NCI-H1694 treated with DMSO at 0.1 percent for 48 hours (cell line): ENCODE data around the gene MYO18A.

Experiments
- DNase-seq: peaks from one replicate; lab custom pipeline; 2025; lab: John Stamatoyannopoulos, UW

The MYO18A gene

DNA sequence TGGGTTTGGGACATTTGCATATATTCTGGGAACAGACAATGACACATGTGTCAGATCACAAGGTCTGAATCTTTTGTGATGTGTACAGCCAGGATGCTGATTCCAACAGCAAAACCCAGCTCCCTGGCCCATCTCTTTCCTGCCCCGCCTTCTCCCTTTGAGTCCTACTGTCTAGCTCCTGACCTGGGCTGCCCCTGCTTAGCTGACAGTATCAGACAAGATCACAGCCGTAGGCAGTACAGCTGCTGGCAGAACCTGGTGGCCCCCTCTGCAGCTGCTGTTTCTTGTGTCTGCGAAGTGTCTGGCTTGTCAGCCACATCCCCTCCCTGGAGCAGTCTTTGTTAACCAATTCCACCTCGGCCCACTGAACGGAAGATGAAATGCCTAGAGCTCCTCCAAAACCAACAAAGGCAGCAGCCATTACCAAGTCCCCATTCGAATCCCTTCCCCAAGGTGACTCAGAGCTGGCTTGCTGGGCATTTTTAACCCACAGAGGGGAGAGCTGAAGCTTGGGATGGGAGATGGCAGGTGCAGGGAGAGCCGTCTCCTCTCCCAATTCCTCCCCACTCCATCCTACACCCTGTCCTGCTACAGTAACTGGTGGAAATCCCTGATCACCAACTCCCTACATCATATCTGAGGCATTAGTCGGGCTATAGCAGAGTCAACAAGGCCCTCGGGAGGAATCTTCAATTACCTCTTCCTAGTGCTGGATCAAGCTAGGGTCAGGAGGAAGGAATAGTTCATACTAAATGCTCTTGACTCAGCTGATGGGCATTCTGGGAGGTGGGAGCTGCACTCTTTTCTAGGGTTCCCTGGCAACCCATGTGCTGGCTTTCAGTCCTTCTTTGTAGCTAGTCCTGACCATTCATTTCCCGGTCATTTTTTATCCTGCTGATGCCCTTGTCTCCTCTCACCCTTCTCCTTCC lies 131.5 kb downstream of the MYO18A start:
- peak; percentile 80 for DNase-seq

GRCh38 chr17:29046473-29046839 lies 133.7 kb downstream of the MYO18A start:
- DNase-seq = no peak

- no peak for DNase-seq
Observed at GRCh38 chr17:29045734-29046472, 134.3 kb downstream of the MYO18A start.

GRCh38 chr17:29045026-29045425 lies 135.2 kb downstream of the MYO18A start:
- no peak for DNase-seq

GRCh38 chr17:29043539-29044145 lies 136.6 kb downstream of the MYO18A start:
- DNase-seq = no peak

DNA sequence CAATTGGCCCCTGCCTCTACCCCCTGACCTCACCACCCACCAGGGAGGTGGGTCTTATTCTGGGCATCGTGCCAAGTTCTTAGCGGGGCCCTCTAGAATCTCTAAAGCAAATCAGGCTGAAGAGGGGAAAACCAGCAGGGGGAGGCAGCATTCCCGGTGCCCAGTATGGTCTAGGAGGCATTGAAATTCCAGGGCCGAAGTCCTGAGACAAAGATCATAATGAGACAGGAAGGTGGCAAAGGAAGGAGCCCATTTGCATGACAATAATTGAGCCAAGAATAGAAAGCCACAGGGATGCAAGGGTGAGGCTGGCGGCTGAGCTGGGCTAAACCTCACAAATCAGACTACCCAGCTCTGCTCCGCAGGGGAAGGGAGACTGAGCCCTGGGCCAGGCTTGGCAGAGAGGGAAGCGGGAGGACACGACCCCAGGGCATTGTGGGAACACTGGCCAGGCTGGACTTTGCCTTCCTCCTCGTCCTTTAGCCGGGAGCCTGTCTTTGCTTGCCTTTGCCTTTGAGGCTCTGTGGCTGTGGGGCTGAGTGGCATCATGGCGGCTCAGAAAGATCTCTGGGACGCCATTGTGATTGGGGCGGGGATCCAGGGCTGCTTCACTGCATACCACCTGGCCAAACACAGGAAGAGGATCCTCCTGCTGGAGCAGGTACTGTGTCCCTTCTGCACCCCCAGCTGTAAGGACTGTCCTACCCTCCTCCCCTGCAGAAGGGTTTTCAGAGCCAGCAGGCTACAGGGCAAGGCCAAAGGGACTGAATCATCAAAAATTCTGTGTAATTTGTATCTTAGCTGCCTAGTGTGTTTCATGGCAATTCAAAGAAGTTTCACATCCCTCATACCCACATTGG lies 137.3 kb downstream of the MYO18A start, which contains the start of gene PIPOX:
TSS of gene PIPOX (plus strand) at position 463 of the 860 bp plus-strand sequence. CDS start at position 548, 85 bp downstream.
- peak; percentile 87 for DNase-seq

GRCh38 chr17:29042026-29042678 lies 138.0 kb downstream of the MYO18A start:
- DNase-seq = no peak

DNA sequence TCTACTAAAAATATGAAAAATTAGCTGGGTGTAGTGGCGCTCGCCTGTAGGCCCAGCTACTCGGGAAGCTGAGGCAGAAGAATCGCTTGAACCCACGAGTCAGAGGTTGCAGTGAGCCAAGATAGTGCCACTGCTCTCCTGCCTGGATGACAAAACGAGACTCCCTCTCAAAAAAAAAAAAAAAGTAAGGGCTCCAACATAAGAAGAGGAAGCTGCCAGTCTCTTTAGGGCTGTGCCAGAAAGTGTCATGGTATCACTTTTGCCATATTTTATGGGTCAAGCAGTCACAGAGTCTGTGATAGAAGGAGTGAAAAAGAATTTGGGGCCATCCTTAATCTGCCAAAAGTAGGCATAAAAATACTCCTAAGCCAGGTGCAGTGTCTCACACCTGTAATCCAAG lies 138.6 kb downstream of the MYO18A start:
- DNase-seq = no peak

- no peak for DNase-seq
Observed at GRCh38 chr17:29041091-29041490, 139.1 kb downstream of the MYO18A start.

DNA sequence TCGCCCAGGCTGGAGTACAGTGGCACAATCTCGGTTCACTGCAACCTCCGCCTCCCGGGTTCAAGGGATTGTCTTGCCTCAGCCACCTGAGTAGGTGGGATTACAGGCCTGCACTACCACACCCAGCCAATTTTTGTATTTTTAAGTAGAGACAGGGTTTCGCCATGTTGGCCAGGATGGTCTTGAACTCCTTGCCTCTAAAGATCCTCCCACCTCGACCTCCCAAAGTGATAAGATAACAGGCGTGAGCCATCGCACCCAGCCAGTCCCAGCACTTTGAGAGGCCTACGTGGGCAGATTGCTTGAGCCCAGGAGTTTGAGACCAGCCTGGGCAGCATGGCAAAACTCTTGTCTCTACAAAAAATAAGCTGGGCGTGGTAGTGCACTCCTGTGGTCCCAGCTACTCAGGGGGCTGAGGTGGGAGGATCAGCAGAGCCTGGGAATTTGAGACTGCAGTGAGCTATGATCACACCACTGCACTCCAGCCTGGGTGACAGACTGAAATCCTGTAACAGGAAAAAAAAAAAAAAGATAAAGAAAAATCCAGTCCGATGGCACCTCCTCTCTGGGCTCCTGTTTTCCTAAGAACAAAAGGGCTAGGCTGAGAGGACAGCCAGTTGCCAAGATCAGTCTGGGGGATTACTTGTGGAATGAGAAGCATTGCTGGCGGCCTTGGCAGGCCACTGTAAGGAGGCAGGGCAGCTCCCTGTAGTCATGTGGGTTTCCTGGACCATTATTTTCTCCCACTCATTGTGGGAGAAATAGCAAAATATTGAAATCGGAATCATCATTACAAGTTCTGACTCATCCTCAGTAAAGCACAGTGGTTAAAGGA lies 140.2 kb downstream of the MYO18A start:
- DNase-seq = no peak

DNA sequence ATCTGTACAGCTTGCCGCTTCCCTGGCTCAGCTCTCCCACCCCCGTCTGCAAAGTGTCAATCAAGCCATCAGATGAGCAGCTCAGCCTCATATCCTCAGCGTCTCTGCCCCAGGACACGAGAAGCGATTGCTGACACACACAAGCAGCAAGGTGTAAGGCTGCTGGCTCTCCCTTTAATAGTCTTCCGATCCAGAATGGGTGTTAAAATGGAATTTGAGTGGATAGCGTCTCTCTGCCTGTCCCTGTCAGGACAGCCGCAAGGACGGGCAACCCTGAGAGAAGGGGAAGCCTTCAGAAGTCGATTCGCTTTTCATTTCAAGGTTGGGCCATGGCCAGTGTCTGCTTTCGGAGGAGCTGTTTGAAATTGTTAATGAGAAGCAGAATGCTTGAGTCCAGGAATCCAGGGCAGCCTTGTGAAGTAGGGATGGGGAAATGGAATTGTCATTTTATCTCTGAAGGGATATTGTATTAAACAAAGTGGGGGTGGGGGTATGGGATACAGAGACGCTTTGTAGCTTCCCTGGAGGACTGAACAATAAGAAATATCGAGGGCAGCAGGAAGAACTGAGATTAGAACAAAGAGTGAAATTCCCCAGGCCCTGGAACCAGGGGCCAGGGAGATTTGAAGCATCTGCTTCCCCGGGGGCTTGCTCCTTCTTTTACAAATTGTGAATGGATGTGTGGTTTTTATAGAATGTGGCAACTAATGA lies 142.0 kb downstream of the MYO18A start:
- no peak for DNase-seq

GRCh38 chr17:29037739-29038084 lies 142.5 kb downstream of the MYO18A start:
- DNase-seq = peak; percentile 63

- DNase-seq = no peak
Observed at GRCh38 chr17:29036584-29036983, 143.6 kb downstream of the MYO18A start.

DNA sequence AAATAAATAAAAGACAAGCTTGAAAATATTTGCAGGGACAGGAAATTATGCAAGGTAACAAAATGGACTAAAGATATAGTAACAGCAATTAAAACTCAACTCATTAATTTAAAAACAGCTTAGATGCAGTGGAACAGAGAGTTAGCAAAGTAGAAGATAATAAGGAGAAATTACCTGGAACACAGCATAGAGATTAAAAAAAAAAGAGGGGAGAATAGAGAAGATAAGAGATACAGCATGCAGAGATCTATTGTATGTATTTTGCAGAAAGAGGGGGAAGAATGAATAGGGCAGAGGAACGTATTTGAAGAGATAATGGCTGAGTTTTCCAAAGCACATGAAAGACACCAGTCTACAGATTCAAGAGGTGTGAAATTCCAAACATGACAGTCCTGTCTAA lies 145.7 kb downstream of the MYO18A start:
- DNase-seq = no peak

DNA sequence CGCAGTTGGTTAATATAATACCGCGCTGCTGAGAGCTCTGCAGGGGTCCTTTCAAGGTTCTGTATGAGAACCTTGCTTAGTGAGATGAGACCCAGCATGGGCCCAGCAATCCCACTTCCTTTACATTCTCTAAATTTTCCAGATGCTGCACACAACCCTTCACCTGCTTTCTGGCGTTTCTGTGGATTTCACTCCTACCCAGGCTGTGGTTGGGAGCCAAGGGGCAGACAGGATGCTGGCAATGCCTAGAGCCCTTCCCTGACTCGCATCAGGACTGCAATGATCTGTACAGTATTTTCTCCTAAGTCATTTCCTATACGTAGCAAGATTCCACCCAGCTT lies 147.4 kb downstream of the MYO18A start:
- no peak for DNase-seq

DNA sequence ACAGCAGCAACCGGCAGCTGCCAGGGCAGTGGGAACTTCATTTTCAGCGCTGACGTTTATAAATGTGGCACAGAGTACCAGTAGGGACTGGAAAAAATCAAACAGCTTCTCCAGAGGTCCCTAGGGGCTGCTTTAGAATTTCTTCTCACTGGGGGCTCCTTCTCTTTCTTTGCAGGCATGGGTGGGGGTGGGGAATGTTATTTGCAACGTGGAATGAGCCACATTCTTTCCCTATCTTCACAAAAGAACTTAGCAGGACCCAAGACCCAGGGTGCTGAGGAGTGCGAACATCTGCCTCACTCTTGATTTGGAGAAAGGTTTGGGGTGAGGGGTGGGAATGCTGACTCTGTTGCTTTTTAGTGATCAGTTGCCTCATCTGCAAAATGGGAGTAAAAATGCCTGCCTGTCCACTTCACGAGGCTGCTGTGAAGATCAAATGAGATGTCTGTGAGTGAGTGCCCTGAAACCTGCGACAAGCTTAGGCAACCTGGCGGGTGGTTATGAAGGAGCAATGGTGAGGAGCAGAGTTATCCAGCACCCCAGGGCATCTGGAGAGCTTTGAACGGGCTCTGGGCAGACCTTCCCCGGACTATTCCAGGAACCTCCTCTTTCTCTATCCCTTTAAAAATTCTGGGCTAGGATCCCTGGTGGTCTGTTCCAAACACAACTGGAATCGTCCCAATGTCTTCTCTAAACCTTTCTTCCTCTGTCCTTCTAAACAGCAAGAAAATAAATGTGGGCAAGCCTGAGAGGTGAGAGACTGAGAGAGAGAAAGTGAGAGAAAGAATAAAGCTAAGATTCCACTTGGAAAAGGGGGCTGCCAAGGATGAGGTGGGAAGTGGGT lies 148.0 kb downstream of the MYO18A start:
- no peak for DNase-seq

GRCh38 chr17:29031488-29031887 lies 148.7 kb downstream of the MYO18A start:
- DNase-seq = no peak

GRCh38 chr17:29024316-29024952 lies 155.8 kb downstream of the MYO18A start:
- no peak for DNase-seq
